NCI-H1092 treated with DMSO at 0.1 percent for 48 hours (cell line): ENCODE measurements around the gene GID8.

Source experiments
- DNase-seq: peaks from one replicate; lab custom pipeline; 2025; lab: John Stamatoyannopoulos, UW

The GID8 gene

GRCh38 chr20:62986257-62986800 lies 48.4 kb downstream of the GID8 start:
- no peak for DNase-seq

GRCh38 chr20:62987114-62987513 lies 49.2 kb downstream of the GID8 start:
- no peak for DNase-seq

- DNase-seq: no peak
Measured at GRCh38 chr20:62989201-62989601, 51.3 kb downstream of the GID8 start.

GRCh38 chr20:62990306-62990825 lies 52.4 kb downstream of the GID8 start:
- DNase-seq: no peak

- no peak for DNase-seq
Measured at GRCh38 chr20:62991196-62991807, 53.4 kb downstream of the GID8 start.

GRCh38 chr20:62991863-62992262 lies 53.9 kb downstream of the GID8 start:
- DNase-seq: no peak

GRCh38 chr20:62993856-62994494 lies 56.0 kb downstream of the GID8 start:
- DNase-seq: no peak

- no peak for DNase-seq
Measured at GRCh38 chr20:62994869-62995281, 56.9 kb downstream of the GID8 start.

- no peak for DNase-seq
Measured at GRCh38 chr20:62995481-62995880, 57.5 kb downstream of the GID8 start.

- DNase-seq: no peak
Measured at GRCh38 chr20:62995898-62996595, 58.1 kb downstream of the GID8 start.

GRCh38 chr20:62996596-62996982 lies 58.6 kb downstream of the GID8 start:
- DNase-seq: no peak

GRCh38 chr20:62997417-62998035 lies 59.6 kb downstream of the GID8 start:
- DNase-seq: no peak
